Myocyte (in vitro differentiated cells): ENCODE data around the gene CAPN9. TPM values are rescaled to one million over a fixed set of nuclear protein-coding genes. Genes with fewer than 3 reads are reported as not detected.
"Not testable (repeated sequence)": the region's sequence is repeated elsewhere in the genome, so short reads cannot be mapped to it uniquely, and the experiment has no call there.

Source experiments
- DNase-seq: peaks from one replicate; pipeline ENCODE4 v3.0.0-alpha.2; 2012; ENCODE audit warnings: low read depth
- total RNA-seq: library from RNA; depleted of rRNA; stranded (reverse); fragments of >200 nt; gene quantifications from 2 replicates; pipeline ENCODE4 v1.2.3, GENCODE V29; 2014

CAPN9 gene
- total RNA-seq, 1 donor from 2014 or later: not detected

DNA sequence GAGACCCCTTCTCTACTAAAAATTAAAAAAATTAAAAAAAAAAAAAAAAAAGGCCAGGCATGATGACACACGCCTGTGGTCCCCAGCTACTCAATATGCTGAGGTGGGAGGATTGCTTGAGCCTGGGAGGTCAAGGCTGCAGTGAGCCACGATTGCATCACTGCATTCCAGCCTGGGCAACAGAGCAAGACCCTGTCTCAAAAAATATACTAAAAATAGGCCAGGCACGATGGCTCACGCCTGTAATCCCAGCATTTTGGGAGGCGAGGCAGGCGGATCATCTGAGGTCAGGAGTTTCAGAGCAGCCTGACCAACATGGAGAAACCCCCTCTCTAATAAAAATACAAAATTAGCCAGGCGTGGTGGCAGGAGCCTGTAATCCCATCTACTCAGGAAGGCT, 98.0 kb downstream of the CAPN9 start:
- DNase-seq: not testable (repeated sequence)

DNA sequence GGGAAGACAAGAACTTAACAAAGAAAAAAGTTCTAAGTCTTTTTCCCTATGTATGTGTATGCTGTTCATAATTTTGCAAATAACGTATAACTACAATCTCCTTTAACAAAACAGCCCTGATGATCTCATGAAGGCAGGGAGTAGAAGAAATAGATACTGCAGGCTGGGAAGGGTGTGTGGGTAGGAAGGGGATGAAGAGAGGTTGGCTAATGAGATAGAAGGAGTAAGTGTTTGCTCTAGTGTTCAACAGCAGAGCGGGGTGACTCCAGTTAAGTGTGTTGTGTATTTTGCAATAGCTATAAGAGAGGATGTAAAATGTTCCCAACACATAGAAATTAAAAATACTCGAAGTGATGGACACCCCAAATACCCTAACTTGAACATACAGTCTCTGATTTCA, 101.0 kb downstream of the CAPN9 start:
- no peak for DNase-seq

DNA sequence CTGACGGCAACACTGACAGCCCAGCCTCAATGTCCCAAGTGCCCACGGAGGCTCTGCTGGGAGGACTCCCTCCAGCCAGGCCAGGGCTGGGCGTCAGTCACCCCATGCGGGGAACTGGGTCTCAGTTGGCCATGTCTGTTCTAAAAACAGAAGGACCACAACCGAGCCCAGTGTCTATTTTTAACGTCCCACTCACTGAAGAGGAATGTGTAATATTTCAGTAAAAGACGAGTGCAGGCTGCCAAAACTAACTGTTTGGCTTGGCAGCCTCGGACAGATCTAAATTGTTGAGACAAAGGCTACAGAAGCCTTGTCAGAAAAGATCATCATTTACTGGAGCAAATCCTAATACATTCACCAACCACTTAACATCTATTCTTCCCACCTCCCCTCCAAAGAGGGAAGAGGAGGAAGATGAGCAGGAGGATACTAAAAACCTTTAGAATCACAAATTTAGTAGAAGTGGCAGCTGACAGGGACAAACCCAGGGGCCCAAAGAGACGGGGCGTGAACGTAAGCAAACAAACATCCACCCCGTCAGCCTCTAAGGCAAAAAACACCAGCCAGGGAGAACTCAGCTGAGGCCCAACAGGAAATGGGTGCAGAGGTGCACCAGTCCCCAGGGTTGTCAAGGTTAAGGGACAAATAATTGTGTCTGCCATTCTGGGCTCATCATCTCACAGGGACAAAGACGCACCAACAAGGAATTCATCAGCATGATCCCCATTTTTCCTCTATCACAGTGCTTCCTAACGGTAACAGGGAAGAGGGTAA, 102.5 kb downstream of the CAPN9 start:
- peak; percentile 95 for DNase-seq

- DNase-seq: no peak
Observed at GRCh38 chr1:230850547-230850946, 103.4 kb downstream of the CAPN9 start.

DNA sequence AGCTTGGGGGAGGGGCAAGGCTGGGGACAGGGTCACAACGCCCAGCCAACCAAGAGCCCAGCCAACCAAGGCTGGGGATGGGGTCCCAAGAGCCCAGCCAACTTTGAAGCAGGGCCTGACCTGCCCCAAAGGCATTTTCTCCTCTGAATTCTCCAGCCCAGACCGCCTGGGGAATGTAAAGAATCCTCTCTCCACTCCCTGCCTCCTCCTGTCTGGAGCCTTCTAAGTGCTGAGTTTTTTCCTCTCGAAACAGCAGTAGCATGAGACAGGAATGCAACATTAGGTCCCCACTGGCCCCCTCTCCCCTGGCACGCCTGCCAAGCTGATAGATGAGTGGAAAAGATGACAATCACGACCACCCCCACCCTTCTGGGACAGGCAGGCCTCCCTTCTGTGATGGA, 104.1 kb downstream of the CAPN9 start:
- peak; percentile 63 for DNase-seq

Other genes starting within 250 kb of the CAPN9 start
- 75.1 and 86.4 TPM in 2 replicates for gene COG2, start 104.9 kb upstream of the CAPN9 start, total RNA-seq
- gene AGT, start 33.3 kb upstream of the CAPN9 start, total RNA-seq: 31.7 and 36.5 TPM in 2 replicates
- gene C1orf198, start 121.1 kb downstream of the CAPN9 start, total RNA-seq: 100 and 168 TPM in 2 replicates
- gene TTC13, start 231.5 kb downstream of the CAPN9 start, total RNA-seq: 37.8 and 58.9 TPM in 2 replicates
- gene ARV1, start 231.7 kb downstream of the CAPN9 start, total RNA-seq: 19.7 and 28.2 TPM in 2 replicates